Islet precursor cell (in vitro differentiated cells): ENCODE data around the gene ANKLE1.
"Not testable (repeated sequence)": the region's sequence is repeated elsewhere in the genome, so short reads cannot be mapped to it uniquely, and the experiment has no call there.

Experiments used
- DNase-seq: peaks from one replicate; pipeline ENCODE4 v3.0.0-alpha.2; 2018

Gene ANKLE1

DNA sequence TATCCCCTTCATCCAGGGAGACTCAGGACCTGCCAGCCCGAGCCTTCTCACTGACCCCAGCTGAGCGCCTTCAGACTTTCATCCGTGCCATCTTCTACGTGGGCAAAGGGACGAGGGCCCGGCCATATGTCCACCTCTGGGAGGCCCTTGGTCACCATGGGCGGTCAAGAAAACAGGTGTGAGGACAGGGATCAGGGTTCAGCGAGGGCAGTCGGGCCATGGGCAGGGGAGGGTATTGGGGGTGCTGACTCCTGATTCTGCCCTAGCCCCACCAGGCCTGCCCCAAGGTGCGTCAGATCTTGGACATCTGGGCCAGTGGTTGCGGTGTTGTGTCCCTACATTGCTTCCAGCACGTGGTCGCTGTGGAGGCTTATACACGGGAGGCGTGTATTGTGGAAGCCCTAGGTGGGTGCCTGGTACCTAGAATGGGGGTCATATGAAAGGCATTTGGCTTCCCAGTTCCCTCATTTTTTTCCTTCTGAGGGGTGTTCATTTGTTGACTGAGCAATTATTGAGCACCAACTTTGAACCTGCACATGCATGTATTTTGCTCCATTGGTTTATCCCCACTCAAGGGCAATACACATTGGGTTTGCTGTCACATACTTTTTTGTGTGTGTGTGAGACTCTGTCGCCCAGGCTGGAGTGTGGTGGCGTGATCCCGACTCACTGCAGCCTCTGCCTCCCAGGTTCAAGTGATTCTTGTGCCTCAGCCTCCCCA is 3.9 kb downstream of the ANKLE1 start:
- peak; percentile 42 for DNase-seq

GRCh38 chr19:17286263-17286662 is 4.6 kb downstream of the ANKLE1 start:
- peak; percentile 43 for DNase-seq

- peak; percentile 40 for DNase-seq
Measured at GRCh38 chr19:17286752-17287151, 5.1 kb downstream of the ANKLE1 start.

GRCh38 chr19:17289489-17289888 is 7.8 kb downstream of the ANKLE1 start:
- DNase-seq = peak; percentile 93

DNA sequence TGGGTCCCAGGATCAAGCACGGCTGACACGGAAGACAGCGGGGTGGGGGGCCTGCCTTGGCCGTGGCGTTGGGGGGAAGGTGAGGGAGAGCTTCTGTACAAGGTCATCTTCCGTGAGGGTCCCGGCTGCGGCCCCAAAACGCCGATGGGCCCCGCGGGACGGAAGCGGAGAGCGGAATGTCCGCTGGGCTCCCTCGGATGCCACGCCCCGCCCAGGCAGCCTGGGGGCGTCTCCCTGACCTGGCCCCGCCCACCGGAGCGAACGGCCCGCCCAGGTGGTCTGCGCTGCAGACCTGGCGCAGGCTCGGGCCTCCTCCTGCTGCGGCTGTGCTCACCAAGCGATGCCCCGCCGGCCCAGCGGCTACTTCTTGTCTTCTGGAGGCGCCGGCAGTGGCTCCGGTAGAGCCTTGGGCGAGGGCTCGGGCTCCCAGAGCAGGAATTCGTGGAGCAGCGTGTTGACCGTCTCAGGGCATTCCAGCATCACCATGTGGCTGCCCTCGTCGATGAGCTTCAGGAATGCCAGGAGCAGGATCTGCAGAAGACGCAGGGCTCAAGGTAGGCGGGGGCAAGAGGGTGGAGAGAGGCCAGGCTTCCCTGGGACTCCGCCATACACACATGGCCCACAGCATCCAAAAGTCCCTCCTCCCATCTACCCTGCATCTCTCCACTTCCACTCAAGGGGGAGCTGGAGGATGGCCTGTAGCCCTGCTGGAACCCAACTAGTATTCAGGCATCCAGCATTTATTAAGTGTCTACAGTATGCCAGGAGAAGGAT is 10.8 kb downstream of the ANKLE1 start:
- peak; percentile 97 for DNase-seq

- DNase-seq = no peak
Measured at GRCh38 chr19:17293605-17294004, 11.9 kb downstream of the ANKLE1 start.

GRCh38 chr19:17294051-17294891 is 12.6 kb downstream of the ANKLE1 start:
- peak; percentile 88 for DNase-seq

- DNase-seq = not testable (repeated sequence)
Measured at GRCh38 chr19:17295551-17295950, 13.8 kb downstream of the ANKLE1 start.

GRCh38 chr19:17296273-17296672 is 14.6 kb downstream of the ANKLE1 start:
- no peak for DNase-seq

- peak; percentile 89 for DNase-seq
Measured at GRCh38 chr19:17296976-17297375, 15.3 kb downstream of the ANKLE1 start.

GRCh38 chr19:17300992-17301619 is 19.4 kb downstream of the ANKLE1 start:
- DNase-seq = no peak

- peak; percentile 69 for DNase-seq
Measured at GRCh38 chr19:17302391-17303166, 20.9 kb downstream of the ANKLE1 start.

DNA sequence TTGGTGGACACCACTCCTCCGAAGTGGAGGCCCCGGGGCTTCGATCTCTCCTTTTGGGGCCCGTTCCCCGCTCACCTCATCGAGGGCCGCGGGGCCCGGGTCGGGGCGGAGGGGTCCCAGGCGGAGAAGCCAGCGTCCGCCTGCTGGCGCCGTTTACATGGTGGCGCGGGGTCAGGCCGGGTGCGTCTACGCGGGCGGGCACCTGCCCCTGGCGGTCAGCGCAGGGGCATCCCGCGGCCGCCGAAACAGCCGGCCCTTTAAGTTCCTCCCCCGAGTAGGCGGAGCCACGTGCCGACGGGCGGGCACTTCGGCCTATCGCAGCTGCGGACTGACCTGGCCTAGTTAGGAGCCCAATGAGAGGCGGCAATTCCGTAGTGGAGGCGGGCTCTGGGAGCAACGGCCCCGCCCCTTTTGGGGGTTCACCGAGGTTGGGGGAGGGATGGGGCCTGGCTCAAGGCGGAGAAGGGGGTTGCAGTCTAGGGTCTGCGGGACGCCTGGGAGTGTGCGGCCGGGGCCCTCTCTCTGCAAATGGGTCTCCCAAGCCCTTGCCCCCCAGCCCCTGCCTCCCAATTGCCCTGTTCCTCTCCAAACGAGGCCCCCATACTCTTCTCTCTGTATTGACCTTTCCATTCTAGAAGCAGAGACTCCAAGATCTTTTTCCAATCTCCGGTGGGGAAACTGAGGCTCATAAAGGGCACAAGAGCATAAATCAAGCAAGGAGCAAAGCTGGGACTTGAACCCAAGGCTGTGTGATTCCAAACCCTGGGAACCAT is 21.7 kb downstream of the ANKLE1 start, which contains the start of gene ABHD8:
ABHD8 (minus strand) TSS at position 259 of the 773 bp plus-strand sequence. CDS start 1,809 bp downstream, outside the sequence.
- peak; percentile 98 for DNase-seq

GRCh38 chr19:17303940-17304267 is 22.2 kb downstream of the ANKLE1 start:
- DNase-seq = peak; percentile 43

DNA sequence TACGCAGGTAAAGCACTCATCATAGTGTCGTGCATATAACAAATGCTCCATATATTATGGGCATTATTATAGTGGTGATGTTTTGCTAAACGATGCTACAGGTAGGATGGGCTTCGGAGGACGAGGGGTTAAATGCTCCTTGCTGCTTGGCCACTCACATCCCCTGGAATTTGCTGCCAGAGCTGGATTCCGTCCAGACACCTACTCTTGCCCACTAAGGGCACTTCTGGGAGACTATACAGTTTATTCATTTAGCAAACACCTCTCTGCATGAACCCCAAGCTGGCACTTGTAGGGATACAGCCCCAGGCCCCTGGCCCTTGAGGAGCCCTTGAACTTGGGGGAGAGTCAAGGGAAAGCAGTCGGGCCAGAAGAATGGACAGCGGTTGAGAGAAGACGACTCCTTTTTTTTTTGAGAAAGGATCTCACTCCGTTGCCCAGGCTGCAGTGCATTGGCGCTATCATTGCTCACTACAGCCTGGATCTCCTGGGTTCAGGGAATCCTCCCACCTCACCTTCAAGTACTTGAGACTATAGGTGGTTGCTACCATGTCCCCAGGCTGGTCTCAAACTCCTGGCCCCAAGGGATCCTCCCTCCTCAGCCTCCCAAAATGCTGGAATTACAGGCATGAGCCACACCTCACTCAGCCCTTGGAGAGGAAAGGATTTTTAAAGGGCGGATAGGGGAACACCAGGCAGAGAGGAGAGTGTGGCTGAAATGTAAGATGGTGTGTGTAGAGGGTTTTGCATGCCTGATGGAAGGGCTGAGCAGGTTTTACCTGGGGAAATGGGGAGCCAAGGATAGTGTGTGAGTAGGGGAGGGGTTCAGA is 22.9 kb downstream of the ANKLE1 start:
- peak; percentile 53 for DNase-seq

GRCh38 chr19:17305216-17305516 is 23.5 kb downstream of the ANKLE1 start:
- no peak for DNase-seq

DNA sequence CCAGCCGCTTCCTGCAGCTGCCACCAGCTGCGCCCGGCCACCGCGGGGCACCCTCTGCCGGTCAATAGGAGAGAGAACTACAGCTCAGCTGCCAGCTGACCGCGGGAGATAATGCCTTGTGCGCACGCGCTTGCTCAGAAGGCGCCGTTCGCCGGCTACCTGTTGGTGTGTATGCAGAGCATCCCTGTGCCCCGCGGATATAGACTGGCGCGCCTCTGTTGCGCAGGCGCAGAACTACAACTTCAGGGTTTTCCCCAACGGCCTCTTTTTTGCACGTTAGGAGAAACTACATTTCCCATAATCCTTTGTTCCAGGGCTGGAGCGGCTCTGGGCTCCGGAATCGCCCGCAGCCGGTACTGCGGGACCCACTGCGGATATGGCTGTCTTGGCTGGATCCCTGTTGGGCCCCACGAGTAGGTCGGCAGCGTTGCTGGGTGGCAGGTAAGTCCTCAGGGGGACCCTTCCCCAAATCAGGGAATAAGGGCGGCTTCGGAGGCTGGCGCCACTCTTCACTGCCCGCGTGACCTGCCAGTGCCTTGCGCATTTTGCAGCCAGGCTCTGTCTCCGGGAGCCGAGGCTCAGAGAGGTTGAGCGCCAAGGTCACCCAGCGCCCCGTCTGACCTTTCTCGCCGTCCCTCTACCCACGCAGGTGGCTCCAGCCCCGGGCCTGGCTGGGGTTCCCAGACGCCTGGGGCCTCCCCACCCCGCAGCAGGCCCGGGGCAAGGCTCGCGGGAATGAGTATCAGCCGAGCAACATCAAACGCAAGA is 24.0 kb downstream of the ANKLE1 start, which contains the start of gene MRPL34:
MRPL34 (plus strand) TSS at position 356 of the 768 bp plus-strand sequence; CDS start at position 377, 21 bp downstream.
- peak; percentile 100 for DNase-seq

DNA sequence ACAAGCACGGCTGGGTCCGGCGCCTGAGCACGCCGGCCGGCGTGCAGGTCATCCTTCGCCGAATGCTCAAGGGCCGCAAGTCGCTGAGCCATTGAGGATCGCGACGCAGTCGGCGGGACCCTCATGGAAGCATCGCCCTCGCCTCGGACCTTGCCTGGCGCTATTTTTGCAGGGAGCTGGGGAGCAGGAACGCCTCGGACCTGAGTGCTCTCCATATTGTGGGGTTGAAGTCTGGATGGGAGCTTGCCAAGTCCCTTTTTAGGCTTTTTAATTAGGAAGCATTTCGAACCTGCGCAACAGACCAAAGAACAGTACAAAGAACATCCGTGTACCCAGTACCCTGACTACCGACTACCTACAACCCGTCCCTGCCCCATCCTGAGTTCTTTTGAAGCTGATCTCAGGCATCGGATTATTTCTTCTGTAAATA is 24.6 kb downstream of the ANKLE1 start:
- DNase-seq = peak; percentile 79

DNA sequence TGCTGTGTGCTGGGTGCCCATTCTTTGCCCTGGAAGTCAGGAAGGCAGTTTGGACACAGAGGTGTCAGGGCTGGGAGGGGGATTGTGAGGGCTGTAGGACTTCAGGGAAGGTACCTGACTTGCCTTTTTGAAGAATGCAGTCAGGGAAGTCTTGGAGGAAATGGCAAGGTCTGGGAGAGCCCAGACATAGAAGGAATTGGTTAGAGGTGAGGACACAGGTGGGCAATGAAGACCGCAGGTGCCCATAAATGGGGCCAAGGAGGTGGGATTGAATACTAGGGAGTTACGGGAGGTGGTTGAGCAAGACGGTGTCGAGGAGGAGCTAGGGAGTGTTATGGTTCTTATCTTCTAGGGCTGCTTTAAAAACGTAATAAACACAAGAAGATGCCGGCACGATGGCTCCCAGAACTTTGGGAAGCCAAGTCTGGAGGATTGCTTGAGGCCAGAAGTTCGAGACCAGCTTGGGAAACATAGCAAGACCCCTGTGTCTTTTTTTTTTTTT is 26.2 kb downstream of the ANKLE1 start:
- peak; percentile 62 for DNase-seq
